Neural progenitor cell (in vitro differentiated cells): ENCODE measurements around the gene A1CF.

Source experiments
- EZH2 ChIP-seq: fragments of 200-600 bp; sonication (generic); IDR thresholded peaks from 2 replicates; pipeline ENCODE4 v1.6.1; 2017; ENCODE audit warnings: antibody characterized with exemption, mild to moderate bottlenecking, moderate library complexity
- TF ChIP-seq, protein P1 (sequence below): fragments of 200-600 bp; sonication (generic); IDR thresholded peaks from 2 replicates; pipeline ENCODE4 v1.5.1; 2017; ENCODE audit warnings: antibody characterized with exemption, mild to moderate bottlenecking

DNA sequence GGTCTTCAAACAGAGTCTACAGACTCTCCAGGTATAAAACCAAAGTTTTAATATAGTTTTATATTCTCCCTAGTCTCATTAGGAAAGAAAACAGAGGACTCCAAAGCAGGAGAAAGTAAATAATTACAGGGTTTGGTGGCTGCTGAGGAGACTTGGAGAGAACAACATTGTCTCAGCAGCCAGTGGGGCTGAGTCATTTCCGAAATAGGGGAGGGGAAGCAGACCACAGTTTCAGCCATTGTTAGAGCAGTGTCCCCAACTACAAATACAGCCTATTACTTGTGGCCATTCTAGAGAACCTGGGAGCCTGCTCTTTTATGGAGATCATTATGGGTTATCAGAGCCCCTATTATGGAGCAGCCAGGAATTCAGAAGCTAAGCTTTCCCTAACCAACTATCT is 44.2 kb upstream of the A1CF start:
- TF ChIP-seq, protein P1, sequence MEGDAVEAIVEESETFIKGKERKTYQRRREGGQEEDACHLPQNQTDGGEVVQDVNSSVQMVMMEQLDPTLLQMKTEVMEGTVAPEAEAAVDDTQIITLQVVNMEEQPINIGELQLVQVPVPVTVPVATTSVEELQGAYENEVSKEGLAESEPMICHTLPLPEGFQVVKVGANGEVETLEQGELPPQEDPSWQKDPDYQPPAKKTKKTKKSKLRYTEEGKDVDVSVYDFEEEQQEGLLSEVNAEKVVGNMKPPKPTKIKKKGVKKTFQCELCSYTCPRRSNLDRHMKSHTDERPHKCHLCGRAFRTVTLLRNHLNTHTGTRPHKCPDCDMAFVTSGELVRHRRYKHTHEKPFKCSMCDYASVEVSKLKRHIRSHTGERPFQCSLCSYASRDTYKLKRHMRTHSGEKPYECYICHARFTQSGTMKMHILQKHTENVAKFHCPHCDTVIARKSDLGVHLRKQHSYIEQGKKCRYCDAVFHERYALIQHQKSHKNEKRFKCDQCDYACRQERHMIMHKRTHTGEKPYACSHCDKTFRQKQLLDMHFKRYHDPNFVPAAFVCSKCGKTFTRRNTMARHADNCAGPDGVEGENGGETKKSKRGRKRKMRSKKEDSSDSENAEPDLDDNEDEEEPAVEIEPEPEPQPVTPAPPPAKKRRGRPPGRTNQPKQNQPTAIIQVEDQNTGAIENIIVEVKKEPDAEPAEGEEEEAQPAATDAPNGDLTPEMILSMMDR, result no peak
- TF ChIP-seq EZH2, result no peak
